ENCODE measurements around the gene DDIT4.
"Not testable (repeated sequence)": the region's sequence is repeated elsewhere in the genome, so short reads cannot be mapped to it uniquely, and the experiment has no call there.

DDIT4 gene

DNA sequence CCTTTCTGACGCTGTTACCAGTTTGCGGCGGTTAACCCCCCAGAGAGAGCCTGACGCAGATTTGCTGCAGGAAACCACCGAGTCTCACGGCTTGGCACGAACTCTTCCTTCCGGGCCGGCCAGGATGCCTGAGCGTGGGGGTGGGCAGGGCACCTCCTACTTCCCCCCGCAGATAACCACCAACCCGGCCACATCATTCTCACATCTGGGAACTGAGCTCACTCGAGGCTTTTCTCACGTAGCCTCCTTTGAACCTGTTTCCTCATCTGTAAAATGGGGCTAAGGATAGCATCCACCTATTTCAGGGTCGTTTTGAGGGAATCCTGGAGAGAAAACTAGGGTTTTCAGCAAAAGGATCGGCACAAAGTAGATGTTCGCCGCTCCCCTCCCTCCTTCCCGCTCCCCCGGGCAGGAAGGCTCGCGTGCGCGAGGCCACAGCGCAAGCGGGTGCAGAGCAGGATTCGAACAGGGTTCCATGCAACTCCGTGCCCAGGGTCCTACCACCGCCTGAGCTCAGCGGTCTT, 23.6 kb downstream of the DDIT4 start:
- DNase-seq, result peak; percentile 79

DNA sequence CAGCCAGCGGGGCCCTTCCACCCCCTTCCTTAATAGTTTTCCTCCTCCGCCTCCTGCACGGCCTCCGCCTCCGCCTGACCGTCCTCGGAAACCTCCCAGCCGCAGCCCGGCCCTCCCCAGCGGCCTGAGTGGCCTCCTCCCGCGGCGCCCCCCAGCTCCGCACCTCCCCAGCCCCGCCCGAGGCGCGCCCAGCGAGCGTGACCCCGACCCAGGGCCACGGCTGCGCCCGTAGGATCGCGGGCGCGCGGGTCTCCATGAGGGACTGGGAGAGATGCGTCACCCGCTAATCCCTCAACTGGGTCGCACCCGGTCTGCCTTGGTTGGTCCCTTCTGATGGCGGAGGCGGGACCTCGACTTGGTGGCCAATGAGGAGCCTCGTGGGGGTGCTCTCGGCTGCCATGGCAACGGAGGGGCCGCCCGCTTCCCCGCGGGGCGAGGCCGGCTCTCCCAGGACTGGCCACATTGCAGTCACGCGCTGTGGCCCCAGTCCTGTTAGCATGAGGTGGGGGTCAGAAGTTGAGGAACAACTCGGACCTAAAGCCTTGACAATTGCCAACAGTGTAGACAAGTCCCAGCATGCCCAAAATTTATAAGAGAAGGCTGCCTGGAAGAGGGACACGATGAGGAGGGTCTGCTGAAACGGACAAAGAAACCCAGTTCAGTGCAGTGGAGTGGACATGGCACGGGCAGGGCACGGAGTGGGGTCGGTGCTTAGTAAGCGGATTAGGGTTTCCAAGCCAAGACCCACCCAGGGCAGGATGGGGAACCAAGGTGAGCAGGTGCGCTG, 24.3 kb downstream of the DDIT4 start:
- peak; percentile 97 for DNase-seq

DNA sequence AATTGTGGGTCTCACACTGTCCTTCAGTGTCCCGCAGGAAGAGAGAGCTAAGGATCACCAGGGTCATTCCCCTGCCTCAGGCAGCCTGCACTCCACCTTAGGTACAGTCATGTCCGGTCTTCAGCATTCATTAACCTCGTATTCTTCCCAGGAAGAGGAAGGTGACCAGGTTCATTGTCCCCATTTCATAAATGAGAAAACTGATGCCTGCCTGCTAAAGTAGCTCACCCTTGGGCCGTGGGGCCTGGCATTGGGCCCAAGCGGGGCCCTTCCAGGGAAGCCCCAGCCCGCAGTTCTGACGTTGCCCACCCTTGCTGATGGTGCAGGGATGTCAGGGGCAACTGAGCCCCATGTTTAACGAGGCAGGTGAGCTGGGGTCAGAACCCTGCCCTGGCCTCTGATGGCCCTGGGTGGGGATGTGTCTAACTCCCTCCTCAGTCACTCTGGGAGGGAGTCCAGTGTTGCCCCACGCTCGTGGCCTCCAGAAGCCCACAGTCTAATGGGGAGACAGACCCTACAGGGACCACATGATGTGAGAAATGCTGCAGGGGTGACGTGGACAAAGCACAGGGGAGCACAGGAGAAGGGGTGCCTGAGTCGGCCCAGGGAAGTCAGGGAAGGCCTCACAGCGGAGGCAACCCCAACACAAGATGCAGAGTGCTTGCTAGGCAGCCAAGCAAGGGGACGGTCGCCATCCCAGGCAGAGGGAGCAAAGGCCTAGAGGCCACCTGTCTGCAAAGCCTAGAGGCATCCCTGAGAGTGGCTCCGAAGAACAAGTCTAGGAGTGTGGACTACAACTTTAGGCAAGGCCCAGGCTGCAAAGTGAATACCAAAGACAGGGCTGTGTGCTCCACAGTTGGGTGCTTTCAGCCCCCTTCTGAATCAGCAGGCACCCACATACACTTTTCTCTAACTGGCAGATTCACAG, 25.1 kb downstream of the DDIT4 start:
- DNase-seq, result no peak

- DNase-seq, result no peak
Observed at GRCh38 chr10:72303424-72304128, 29.9 kb downstream of the DDIT4 start.

DNA sequence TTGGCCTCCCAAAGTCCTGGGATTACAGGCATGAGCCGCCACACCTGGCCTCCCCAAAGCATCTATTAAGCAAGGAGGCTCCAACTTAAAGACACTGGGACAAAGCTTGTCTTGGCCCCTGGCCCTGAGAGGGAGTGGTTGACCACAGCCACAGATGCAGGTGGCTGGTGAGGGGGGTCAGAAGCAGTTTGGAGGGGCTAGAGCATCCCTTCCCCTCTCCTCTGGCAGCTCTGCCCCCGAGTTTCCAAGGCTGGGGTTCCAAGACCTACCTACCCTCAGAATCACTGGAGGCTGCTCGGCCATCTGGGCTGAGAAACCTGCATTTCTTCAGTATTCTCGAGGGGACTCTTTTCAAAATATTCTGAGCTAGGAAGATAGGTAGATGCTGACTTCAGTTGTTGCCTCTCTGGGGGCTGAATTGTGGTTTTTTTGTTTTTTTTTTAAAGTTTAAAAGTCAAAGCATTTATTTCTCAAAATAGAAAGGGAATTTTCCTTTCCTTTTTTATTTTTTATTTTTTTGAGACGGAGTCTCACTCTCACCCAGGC, 32.6 kb downstream of the DDIT4 start:
- no peak for DNase-seq

DNA sequence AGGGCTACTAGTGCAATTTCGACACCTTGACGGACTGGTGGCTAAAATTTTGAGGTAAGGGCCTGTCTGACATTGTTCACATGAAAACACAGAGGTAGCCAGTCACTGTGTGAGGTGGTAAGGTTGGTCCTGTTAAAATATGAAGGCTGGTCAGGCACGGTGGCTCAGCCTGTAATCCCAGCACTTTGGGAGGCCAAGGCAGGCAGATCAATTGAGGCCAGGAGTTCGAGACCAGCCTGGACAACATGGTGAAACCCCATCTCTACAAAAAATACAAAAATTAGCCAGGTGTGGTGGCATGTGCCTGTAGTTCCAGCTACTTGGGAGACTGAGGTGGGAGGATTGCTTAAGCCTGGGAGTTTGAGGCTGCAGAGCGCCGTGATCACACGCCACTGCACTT, 34.0 kb downstream of the DDIT4 start:
- not testable (repeated sequence) for DNase-seq

DNA sequence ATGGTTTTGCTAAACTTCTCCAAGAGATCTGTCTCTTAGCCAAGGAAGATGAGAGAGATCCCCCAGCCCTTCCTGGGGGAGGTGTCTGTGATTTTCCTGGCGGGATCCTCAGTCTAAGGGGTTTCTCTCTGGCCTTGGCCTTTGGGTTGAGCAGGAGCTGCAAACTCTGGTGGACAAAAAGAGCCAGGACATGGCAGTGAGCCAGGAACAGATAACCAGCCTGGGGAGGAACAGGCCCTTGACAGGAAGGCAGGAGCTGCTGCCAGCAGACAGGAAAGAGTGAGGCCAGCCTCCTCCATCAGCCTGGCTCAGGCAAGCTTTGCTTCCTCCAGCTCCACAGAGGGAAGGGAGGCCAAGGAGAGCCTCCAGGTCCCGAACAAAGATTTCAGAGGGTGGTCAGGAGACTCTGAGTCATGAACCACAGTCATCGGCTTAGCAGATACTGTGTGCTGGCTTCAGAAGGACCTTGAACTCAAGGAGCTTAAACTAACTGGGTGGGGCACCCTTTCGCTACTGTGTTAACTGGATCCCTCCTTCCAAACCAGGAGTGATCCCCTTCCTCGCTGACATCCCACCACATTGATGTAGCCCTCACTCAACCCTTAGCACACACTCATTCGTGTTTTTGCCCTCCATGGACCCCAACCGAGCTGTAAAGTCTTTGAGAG, 34.7 kb downstream of the DDIT4 start:
- no peak for DNase-seq

GRCh38 chr10:72309290-72310240, 35.8 kb downstream of the DDIT4 start:
- DNase-seq, result peak; percentile 82

GRCh38 chr10:72310241-72310633, 36.5 kb downstream of the DDIT4 start:
- no peak for DNase-seq

GRCh38 chr10:72310636-72311035, 36.9 kb downstream of the DDIT4 start:
- no peak for DNase-seq

- no peak for DNase-seq
Observed at GRCh38 chr10:72311667-72312066, 37.9 kb downstream of the DDIT4 start.

GRCh38 chr10:72312865-72313391, 39.2 kb downstream of the DDIT4 start:
- no peak for DNase-seq

- DNase-seq, result no peak
Observed at GRCh38 chr10:72314263-72314662, 40.5 kb downstream of the DDIT4 start.

GRCh38 chr10:72315054-72315453, 41.3 kb downstream of the DDIT4 start:
- DNase-seq, result no peak

- peak; percentile 87 for DNase-seq
Observed at GRCh38 chr10:72315611-72316385, 42.1 kb downstream of the DDIT4 start.

GRCh38 chr10:72316386-72316700, 42.6 kb downstream of the DDIT4 start:
- no peak for DNase-seq

DNA sequence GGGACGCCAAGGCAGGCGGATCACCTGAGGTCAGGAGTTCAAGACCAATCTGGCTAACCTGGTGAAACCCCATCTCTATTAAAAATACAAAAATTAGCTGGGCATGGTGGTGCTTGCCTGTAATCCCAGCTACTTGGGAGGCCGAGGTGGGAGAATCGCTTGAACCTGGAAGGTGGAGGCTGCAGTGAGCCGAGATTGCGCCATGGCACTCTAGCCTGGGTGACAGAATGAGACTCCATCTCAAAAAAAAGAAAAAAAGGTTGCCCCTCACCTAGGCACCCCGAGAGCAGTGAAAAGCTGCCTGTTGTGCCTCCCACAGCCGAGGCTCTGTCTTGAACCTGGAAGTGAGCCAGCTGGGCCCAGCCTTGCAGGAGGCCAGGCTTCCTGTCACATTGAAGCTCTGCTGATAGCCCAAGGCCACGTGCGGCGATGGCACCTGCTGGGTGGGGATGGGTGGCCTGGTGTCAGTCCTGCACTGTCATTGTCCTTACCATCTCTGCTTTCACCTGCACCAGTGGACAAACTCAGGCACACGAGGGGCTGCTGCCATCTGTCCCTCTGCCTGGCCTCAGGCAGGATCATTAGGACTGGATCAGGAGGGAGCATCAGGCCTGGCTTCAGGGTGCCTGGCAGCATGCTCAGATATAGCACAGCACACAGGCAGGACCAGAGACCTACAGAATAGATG, 43.2 kb downstream of the DDIT4 start:
- no peak for DNase-seq

GRCh38 chr10:72318418-72319262, 44.9 kb downstream of the DDIT4 start:
- no peak for DNase-seq

Data from right hindlimb (tissue), 1 donor.